Colonic mucosa (tissue), 4 donors: ENCODE data around the gene CDR2L. TPM values are rescaled to one million over a fixed set of nuclear protein-coding genes. Genes with fewer than 3 reads are reported as not detected.
A peak's percentile ranks its signal among the peaks of the same experiment; 100 is the strongest.

ENCODE experiments used
- DNase-seq: peaks from one replicate; pipeline ENCODE4 v3.0.0-alpha.2; 2020
- H3K27ac ChIP-seq: fragments of 200-600 bp; one replicate; pipeline ENCODE4 v1.8.0; 2021
- H3K27me3 ChIP-seq: fragments of 200-600 bp; one replicate; pipeline ENCODE4 v1.8.0; 2021
- H3K36me3 ChIP-seq: fragments of 200-600 bp; one replicate; pipeline ENCODE4 v1.8.0; 2021
- H3K4me1 ChIP-seq: fragments of 200-600 bp; one replicate; pipeline ENCODE4 v1.8.0; 2021; ENCODE audit warnings: mild to moderate bottlenecking
- H3K4me3 ChIP-seq: fragments of 200-600 bp; one replicate; pipeline ENCODE4 v1.8.0; 2021
- H3K9ac ChIP-seq, 2 donors: one replicate each; pipeline ENCODE4 v1.7.0; 2013; ENCODE audit warnings: control low read depth in 2 of 2, low read depth in 2 of 2, low read length in 2 of 2
- H3K9me3 ChIP-seq: fragments of 200-600 bp; one replicate; pipeline ENCODE4 v1.8.0; 2021
- intact Hi-C: fragments of 100-400 bp; cut with DNase I; formaldehyde crosslinking; loops from one replicate; pipeline ENCODE4 v1.14.1; 2022
- total RNA-seq, 2 donors: library from RNA; stranded (reverse); fragmentation: NEBNext Ultra II Directional in 1 of 2; extraction: Animal tissue kit (Norgen Biotek cat#: 25700) in 1 of 2; gene quantifications; one replicate each; pipeline ENCODE4 v1.2.1, GENCODE V29; 2021
- TF ChIP-seq, protein P1 (sequence below): fragments of 200-600 bp; IDR thresholded peaks from one replicate; pipeline ENCODE4 v1.8.0; 2022; ENCODE audit warnings: antibody characterized with exemption, mild to moderate bottlenecking
- donor health status: healthy.
- donor health status: DM: no; HTN: no; CAD: no.
- donor health status: DM: no; HTN: no; CAD: no.

Gene CDR2L
- total RNA-seq, 2 donors from 2014 or later = 3.7 to 4.1 TPM

- intact Hi-C loops = no loop called here
- Histone ChIP-seq H3K4me3 (no peak overlapping the region), H3K36me3 (no peaks in the 10 kb centered on the region), H3K9me3 (no peaks in the 10 kb centered on the region), H3K27me3 (no peaks in the 10 kb centered on the region), H3K4me1 (no peaks in the 10 kb centered on the region), H3K9ac (no peak overlapping the region), H3K27ac (no peak overlapping the region)
- DNase-seq = no peak
- TF ChIP-seq, protein P1, sequence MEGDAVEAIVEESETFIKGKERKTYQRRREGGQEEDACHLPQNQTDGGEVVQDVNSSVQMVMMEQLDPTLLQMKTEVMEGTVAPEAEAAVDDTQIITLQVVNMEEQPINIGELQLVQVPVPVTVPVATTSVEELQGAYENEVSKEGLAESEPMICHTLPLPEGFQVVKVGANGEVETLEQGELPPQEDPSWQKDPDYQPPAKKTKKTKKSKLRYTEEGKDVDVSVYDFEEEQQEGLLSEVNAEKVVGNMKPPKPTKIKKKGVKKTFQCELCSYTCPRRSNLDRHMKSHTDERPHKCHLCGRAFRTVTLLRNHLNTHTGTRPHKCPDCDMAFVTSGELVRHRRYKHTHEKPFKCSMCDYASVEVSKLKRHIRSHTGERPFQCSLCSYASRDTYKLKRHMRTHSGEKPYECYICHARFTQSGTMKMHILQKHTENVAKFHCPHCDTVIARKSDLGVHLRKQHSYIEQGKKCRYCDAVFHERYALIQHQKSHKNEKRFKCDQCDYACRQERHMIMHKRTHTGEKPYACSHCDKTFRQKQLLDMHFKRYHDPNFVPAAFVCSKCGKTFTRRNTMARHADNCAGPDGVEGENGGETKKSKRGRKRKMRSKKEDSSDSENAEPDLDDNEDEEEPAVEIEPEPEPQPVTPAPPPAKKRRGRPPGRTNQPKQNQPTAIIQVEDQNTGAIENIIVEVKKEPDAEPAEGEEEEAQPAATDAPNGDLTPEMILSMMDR = no peak
These were observed 36.4 kb upstream of the CDR2L start for GRCh38 chr17:74951065-74951464.

GRCh38 chr17:74951680-74952421 lies 35.6 kb upstream of the CDR2L start:
- Histone ChIP-seq H3K27me3 (no peaks in the 10 kb centered on the region), H3K4me3 (no peak overlapping the region), H3K4me1 (no peaks in the 10 kb centered on the region), H3K36me3 (no peaks in the 10 kb centered on the region), H3K9me3 (no peaks in the 10 kb centered on the region), H3K9ac (no peak overlapping the region), H3K27ac (peak overlapping the region; percentile 17)
- TF ChIP-seq, protein P1 = no peak
- intact Hi-C loops = no loop called here
- DNase-seq = no peak

DNA sequence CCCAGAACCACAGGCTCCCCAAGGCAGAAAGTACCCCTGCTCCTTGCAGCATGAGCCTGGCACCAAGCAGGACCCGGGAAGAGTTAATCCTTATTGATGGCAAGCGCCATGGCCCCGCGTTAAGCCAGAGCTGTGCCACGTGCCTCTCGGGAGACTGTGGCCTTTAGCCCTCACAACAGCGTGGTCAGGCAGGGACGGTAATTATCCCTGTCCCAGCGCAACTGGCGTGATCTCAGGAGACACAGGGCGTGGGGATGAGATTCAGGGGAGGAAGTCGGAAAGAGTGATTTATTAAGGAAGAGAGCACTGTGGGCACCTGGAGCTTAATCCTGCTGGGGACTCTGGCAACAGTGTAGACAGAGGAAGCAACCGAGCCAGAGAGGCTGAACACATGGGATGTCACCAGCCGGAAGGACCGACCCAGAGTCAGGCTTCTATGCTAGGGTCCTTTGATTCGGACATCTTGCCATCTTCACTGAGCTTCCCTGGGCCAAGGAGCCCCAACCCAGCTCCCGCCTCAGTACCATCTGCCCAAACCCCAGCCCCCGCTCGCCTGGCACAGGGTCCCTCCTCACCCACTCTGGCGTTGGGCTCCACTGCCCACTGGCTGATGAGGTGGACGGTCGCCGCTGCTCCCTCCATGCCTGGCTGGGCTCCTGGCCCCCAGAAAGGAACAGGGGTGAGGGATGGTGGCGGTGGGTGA lies 34.9 kb upstream of the CDR2L start:
- Histone ChIP-seq H3K27ac (peak overlapping the region; percentile 17), H3K27me3 (no peaks in the 10 kb centered on the region), H3K9me3 (no peaks in the 10 kb centered on the region), H3K4me1 (no peaks in the 10 kb centered on the region), H3K36me3 (no peaks in the 10 kb centered on the region), H3K4me3 (no peak overlapping the region), H3K9ac (no peak overlapping the region)
- DNase-seq = no peak
- TF ChIP-seq, protein P1 = no peak
- intact Hi-C loops = no loop called here

DNA sequence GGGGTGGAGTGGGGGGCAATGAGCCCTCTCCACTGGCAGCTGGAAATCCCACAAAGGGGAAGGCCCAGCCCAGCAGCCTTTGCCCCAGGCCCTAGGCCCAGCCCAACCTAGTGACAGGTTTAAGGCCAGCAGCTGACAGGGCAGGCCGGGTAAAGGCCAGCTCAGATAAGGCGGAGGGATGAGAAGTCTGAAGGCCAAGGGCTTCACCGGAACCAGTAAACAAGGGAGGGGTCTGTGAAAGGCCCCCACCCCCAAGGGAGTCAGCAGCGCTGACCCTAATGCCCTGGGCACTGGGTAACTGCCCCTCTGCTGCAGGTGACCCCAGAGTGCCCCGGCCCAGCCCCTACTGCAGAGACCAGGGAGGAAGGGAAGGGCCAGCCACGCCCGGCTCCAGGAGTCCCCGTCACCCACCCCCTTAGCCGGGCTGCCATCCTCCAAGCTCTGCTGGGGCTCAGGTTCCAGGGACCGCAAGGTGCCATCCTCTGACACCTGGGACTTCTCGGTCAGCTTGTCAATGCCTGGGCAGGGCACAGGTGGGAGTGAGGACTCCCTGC lies 34.2 kb upstream of the CDR2L start:
- H3K9ac ChIP-seq = no peak overlapping the region
- no peak overlapping the region for H3K4me3 ChIP-seq
- H3K36me3 ChIP-seq = no peaks in the 10 kb centered on the region
- no peaks in the 10 kb centered on the region for H3K9me3 ChIP-seq
- intact Hi-C loops = no loop called here
- TF ChIP-seq, protein P1 = no peak
- H3K27ac ChIP-seq = no peak overlapping the region
- peak; percentile 42 for DNase-seq
- no peaks in the 10 kb centered on the region for H3K27me3 ChIP-seq
- H3K4me1 ChIP-seq = no peaks in the 10 kb centered on the region

DNA sequence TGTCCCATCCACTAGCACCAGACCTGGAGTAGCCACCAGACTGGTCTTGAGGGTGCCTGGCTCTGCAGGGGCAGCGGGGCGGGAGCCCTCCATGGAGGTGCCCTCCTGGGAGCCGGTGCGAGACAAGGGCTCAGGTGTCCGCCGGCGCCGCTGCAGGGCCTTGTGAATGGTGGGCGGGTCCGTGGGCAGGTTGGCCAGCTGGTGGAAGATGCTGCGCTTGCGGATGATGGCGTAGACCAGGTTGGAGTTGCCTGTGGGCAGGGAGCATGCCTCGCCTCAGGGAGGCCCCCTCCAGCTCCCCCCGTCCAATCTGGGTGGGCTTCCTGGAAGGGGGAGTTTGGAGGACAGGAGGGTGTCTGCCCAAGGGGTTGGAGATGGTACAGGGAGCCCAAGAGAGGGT lies 33.3 kb upstream of the CDR2L start:
- TF ChIP-seq, protein P1 = no peak
- Histone ChIP-seq H3K36me3 (no peaks in the 10 kb centered on the region), H3K4me1 (no peaks in the 10 kb centered on the region), H3K27me3 (no peaks in the 10 kb centered on the region), H3K4me3 (no peak overlapping the region), H3K9ac (no peak overlapping the region), H3K9me3 (no peaks in the 10 kb centered on the region), H3K27ac (no peak overlapping the region)
- intact Hi-C loops = loop anchor here (2.0 kb wide), 1 partner anchor 29 kb away; the partner anchor contains the start of gene OTOP2
- no peak for DNase-seq
